Measurements from ENCODE around the gene KCNIP4. TPM values are rescaled to one million over a fixed set of nuclear protein-coding genes. Genes with fewer than 3 reads are reported as not detected.

Gene KCNIP4
- total and polyA plus RNA-seq, 9 of the 15 experiments (the other 6 are each of a cell fraction or from before 2014, with no cell fraction given) = 0.25 to 0.41 TPM; not detected in 7

DNA sequence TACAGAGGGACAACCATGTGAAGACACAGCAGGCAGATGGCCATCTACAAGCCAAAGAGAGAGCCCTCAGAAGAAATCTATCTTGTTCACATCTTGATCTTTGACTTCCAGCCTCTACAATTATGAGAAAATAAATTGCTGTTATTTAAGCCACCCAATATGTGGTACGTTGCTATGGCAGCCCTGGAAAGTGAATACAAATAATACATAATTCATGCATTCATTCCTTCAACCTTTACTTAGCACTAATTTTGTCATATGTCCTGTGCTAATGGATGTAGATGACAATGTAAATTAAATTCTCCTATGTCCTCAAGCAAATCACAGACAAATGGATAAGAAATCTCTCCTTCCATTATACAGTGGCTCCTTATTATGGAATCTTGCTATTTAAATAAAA is 886.7 kb downstream of the KCNIP4 start:
- FAIRE-seq (no peak), ATAC-seq (no peak), DNase-seq (ENCODE audit: extremely low read depth in 1 of 4, low spot score in 3 of 4) (no peak)
- H3K9me3 ChIP-seq (replicated peaks; ENCODE audit: control insufficient read depth, insufficient read depth, low read depth, low read length) = no peaks in the 10 kb centered on the region
- H3K27me3 ChIP-seq (ENCODE audit: control insufficient read depth in 2 of 2, insufficient read depth in 2 of 2, low read length in 2 of 2) = no peaks in the 10 kb centered on the region
- H3K36me3 ChIP-seq (ENCODE audit: control insufficient read depth, insufficient read depth, low read length) = no peaks in the 10 kb centered on the region
- TF ChIP-seq, protein P1, sequence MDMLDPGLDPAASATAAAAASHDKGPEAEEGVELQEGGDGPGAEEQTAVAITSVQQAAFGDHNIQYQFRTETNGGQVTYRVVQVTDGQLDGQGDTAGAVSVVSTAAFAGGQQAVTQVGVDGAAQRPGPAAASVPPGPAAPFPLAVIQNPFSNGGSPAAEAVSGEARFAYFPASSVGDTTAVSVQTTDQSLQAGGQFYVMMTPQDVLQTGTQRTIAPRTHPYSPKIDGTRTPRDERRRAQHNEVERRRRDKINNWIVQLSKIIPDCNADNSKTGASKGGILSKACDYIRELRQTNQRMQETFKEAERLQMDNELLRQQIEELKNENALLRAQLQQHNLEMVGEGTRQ (CRISPR knock-in tag; IDR thresholded peaks at IDR 0.05) = no peak
- TF ChIP-seq, protein P2, sequence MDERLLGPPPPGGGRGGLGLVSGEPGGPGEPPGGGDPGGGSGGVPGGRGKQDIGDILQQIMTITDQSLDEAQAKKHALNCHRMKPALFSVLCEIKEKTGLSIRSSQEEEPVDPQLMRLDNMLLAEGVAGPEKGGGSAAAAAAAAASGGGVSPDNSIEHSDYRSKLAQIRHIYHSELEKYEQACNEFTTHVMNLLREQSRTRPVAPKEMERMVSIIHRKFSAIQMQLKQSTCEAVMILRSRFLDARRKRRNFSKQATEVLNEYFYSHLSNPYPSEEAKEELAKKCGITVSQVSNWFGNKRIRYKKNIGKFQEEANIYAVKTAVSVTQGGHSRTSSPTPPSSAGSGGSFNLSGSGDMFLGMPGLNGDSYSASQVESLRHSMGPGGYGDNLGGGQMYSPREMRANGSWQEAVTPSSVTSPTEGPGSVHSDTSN (CRISPR knock-in tag; IDR thresholded peaks at IDR 0.05; ENCODE audit: low read depth) = no peak
- TF ChIP-seq, protein P2 (tag; conservative IDR thresholded peaks at IDR 0.05; ENCODE audit: low read depth) = no peak
- TF ChIP-seq ZNF384 (IDR thresholded peaks at IDR 0.05; ENCODE audit: low read depth, low read length) (no peak), ZBTB8A (IDR thresholded peaks at IDR 0.05; ENCODE audit: partially characterized antibody) (no peak), SPI1 (IDR thresholded peaks at IDR 0.05; ENCODE audit: borderline replicate concordance, low read depth, low read length) (no peak), PCBP1 (IDR thresholded peaks at IDR 0.05; ENCODE audit: low read depth, low read length, poor library complexity, severe bottlenecking) (no peak)
- H4K20me1 ChIP-seq (replicated peaks; ENCODE audit: control insufficient read depth, insufficient read depth, low read length) = no peaks in the 10 kb centered on the region
- H2AFZ ChIP-seq (ENCODE audit: low read depth, low read length) = no peak overlapping the region
- no TSS peak for BruUV-seq (replicated peaks)
- H3K4me3 ChIP-seq = no peak overlapping the region
- no peak overlapping the region for H3K27ac ChIP-seq (ENCODE audit: extremely low read depth, low read depth, low read length)
- H3K4me2 ChIP-seq (ENCODE audit: insufficient read depth, low read length) = no peak overlapping the region
- intact Hi-C loops (cut with micrococcal nuclease) (no loop called here), in situ Hi-C loops (cut with MboI) (no loop called here)
- no peaks in the 10 kb centered on the region for H3K79me2 ChIP-seq (ENCODE audit: control insufficient read depth, insufficient read depth, low read length)
- H3K9ac ChIP-seq (ENCODE audit: insufficient read depth in 1 of 2, low read depth in 2 of 2, low read length in 2 of 2) = no peak overlapping the region
- ChIA-PET CTCF (ENCODE audit: low intra/inter-chr PET ratio) (no interaction called here), POLR2A (no interaction called here)
- H3K4me1 ChIP-seq (replicated peaks in 1 of 2; ENCODE audit: control insufficient read depth in 2 of 2, insufficient read depth in 2 of 2, low read length in 2 of 2) = no peaks in the 10 kb centered on the region
- 0% methylated on average over 1 of the region's 1 CpG for WGBS (ENCODE audit: insufficient coverage, low coverage, missing lambda C conversion rate)
- no peaks in the 10 kb centered on the region for H3K9me1 ChIP-seq (ENCODE audit: control insufficient read depth, insufficient read depth, low read length)
